ENCODE measurements around the gene GATD1. TPM values are rescaled to one million over a fixed set of nuclear protein-coding genes. Genes with fewer than 3 reads are reported as not detected.

The GATD1 gene, protein sequence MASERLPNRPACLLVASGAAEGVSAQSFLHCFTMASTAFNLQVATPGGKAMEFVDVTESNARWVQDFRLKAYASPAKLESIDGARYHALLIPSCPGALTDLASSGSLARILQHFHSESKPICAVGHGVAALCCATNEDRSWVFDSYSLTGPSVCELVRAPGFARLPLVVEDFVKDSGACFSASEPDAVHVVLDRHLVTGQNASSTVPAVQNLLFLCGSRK
- 10 to 100 TPM; 48.3 to 49.8 (median 49.7) TPM for total RNA-seq

- DNase-seq = peak; percentile 93
- H3K9me3 Mint-ChIP-seq = no peaks in the 10 kb centered on the region
- no peaks in the 10 kb centered on the region for H3K27me3 Mint-ChIP-seq (ENCODE audit: low read depth)
- H3K36me3 Mint-ChIP-seq (ENCODE audit: insufficient read depth) = peaks cover 2% of the 10 kb centered on the region
- H3K4me1 Mint-ChIP-seq (ENCODE audit: low read depth) = peaks cover 27% of the 10 kb centered on the region
- peak within 1 kb of the TSS; percentile 85 for H3K4me3 Mint-ChIP-seq
- ATAC-seq = peak; percentile 85 to 86
Observed at GRCh38 chr11:777288-778255, at the start of gene GATD1. Gene GATD1, minus strand, starts transcription at chr11:777487. Its CDS starts 25 bp downstream, at chr11:777462.

DNA sequence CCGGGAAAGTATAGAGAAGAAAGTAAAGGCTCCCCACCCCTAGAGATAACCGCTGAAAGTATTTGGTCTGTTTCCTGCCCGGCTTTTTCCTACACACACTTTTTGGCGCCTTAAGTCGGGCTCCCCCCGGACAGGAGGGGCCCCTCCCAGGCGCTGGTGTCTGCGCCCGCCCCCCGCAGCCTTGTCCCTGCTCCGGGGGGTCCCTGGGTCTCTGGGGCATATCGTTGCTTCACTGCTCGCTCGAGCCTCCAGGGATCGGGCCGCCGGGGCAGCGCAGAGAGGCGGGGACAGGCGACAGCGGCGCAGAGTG lies 49.5 kb upstream of the GATD1 start:
- peak overlapping the region; percentile 74 for H3K4me3 Mint-ChIP-seq
- ATAC-seq (peak in 1 of 2 donors; percentile 1), DNase-seq (no peak)
- peaks cover 9% of the 10 kb centered on the region for H3K36me3 Mint-ChIP-seq (ENCODE audit: insufficient read depth)
- no peaks in the 10 kb centered on the region for H3K9me3 Mint-ChIP-seq
- H3K27me3 Mint-ChIP-seq (ENCODE audit: low read depth) = peaks cover 44% of the 10 kb centered on the region
- peaks cover 27% of the 10 kb centered on the region for H3K4me1 Mint-ChIP-seq (ENCODE audit: low read depth)

- Mint-ChIP-seq H3K27me3 (ENCODE audit: low read depth) (peaks cover 38% of the 10 kb centered on the region), H3K4me1 (ENCODE audit: low read depth) (peaks cover 24% of the 10 kb centered on the region), H3K36me3 (ENCODE audit: insufficient read depth) (peaks cover 9% of the 10 kb centered on the region), H3K4me3 (peak overlapping the region; percentile 74), H3K9me3 (no peaks in the 10 kb centered on the region)
- DNase-seq (no peak), ATAC-seq (no peak)
Observed at GRCh38 chr11:826227-826621, 48.9 kb upstream of the GATD1 start.

GRCh38 chr11:825366-826226 lies 48.3 kb upstream of the GATD1 start:
- Mint-ChIP-seq H3K4me3 (no peak overlapping the region), H3K27me3 (ENCODE audit: low read depth) (peaks cover 35% of the 10 kb centered on the region), H3K9me3 (no peaks in the 10 kb centered on the region), H3K4me1 (ENCODE audit: low read depth) (peaks cover 26% of the 10 kb centered on the region), H3K36me3 (ENCODE audit: insufficient read depth) (peaks cover 9% of the 10 kb centered on the region)
- no peak for ATAC-seq
- no peak for DNase-seq

GRCh38 chr11:824942-825341 lies 47.7 kb upstream of the GATD1 start:
- DNase-seq = no peak
- no peak for ATAC-seq
- peaks cover 31% of the 10 kb centered on the region for H3K27me3 Mint-ChIP-seq (ENCODE audit: low read depth)
- H3K4me1 Mint-ChIP-seq (ENCODE audit: low read depth) = peaks cover 26% of the 10 kb centered on the region
- H3K4me3 Mint-ChIP-seq = no peak overlapping the region
- peaks cover 9% of the 10 kb centered on the region for H3K36me3 Mint-ChIP-seq (ENCODE audit: insufficient read depth)
- H3K9me3 Mint-ChIP-seq = no peaks in the 10 kb centered on the region

GRCh38 chr11:824292-824880 lies 47.1 kb upstream of the GATD1 start:
- Mint-ChIP-seq H3K27me3 (ENCODE audit: low read depth) (peaks cover 25% of the 10 kb centered on the region), H3K4me1 (ENCODE audit: low read depth) (peaks cover 22% of the 10 kb centered on the region), H3K36me3 (ENCODE audit: insufficient read depth) (peaks cover 9% of the 10 kb centered on the region), H3K4me3 (no peak overlapping the region), H3K9me3 (no peaks in the 10 kb centered on the region)
- ATAC-seq = no peak
- no peak for DNase-seq

- Mint-ChIP-seq H3K9me3 (no peaks in the 10 kb centered on the region), H3K36me3 (ENCODE audit: insufficient read depth) (peaks cover 9% of the 10 kb centered on the region), H3K27me3 (ENCODE audit: low read depth) (peaks cover 18% of the 10 kb centered on the region), H3K4me1 (ENCODE audit: low read depth) (peaks cover 15% of the 10 kb centered on the region), H3K4me3 (no peak overlapping the region)
- ATAC-seq = no peak
- no peak for DNase-seq
Observed at GRCh38 chr11:823441-824291, 46.4 kb upstream of the GATD1 start.

DNA sequence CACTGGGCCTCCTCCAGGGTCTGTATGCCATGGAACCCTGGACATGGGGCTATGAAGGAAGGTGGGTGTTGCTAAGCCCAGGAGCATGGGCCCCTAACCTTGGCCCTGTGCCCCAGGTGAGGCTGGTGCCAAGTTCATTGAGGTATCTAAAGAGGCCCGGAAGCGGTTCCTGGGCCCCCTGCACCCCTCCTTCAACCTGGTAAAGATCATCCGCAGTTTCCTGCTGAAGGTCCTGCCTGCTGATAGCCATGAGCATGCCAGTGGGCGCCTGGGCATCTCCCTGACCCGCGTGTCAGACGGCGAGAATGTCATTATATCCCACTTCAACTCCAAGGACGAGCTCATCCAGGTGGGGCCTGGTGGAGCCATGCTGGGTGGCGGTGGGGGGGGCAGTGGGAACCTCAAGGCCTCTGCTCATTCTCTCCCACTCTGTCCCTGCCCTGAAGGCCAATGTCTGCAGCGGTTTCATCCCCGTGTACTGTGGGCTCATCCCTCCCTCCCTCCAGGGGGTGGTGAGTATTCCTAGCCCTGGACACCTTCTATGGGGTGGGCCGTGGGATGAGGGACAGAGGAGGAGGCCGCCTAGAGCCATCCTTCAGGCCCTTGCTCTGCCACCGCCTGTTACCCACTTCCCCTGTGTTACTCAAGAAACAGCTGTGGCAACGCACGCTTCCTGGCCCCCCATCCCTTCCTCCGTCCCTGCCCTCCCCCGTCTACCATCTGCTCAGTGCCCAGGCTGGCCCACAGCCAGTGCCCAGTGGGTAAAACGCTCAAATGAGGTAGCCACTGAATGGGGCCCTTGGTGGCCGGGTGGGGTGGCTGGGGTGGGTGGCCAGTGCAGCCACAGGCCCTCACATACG lies 44.5 kb upstream of the GATD1 start:
- peaks cover 6% of the 10 kb centered on the region for H3K27me3 Mint-ChIP-seq (ENCODE audit: low read depth)
- no peak for ATAC-seq
- peaks cover 9% of the 10 kb centered on the region for H3K36me3 Mint-ChIP-seq (ENCODE audit: insufficient read depth)
- H3K4me1 Mint-ChIP-seq (ENCODE audit: low read depth) = peaks cover 13% of the 10 kb centered on the region
- no peaks in the 10 kb centered on the region for H3K9me3 Mint-ChIP-seq
- no peak for DNase-seq
- H3K4me3 Mint-ChIP-seq = peak overlapping the region; percentile 84

- peak overlapping the region; percentile 84 for H3K4me3 Mint-ChIP-seq
- DNase-seq (no peak), ATAC-seq (no peak)
- H3K4me1 Mint-ChIP-seq (ENCODE audit: low read depth) = peaks cover 9% of the 10 kb centered on the region
- H3K9me3 Mint-ChIP-seq = no peaks in the 10 kb centered on the region
- peaks cover 4% of the 10 kb centered on the region for H3K27me3 Mint-ChIP-seq (ENCODE audit: low read depth)
- peaks cover 9% of the 10 kb centered on the region for H3K36me3 Mint-ChIP-seq (ENCODE audit: insufficient read depth)
Observed at GRCh38 chr11:820655-821511, 43.6 kb upstream of the GATD1 start.

GRCh38 chr11:819943-820649 lies 42.8 kb upstream of the GATD1 start:
- peak; percentile 82 to 83 for ATAC-seq
- H3K4me1 Mint-ChIP-seq (ENCODE audit: low read depth) = peaks cover 9% of the 10 kb centered on the region
- H3K9me3 Mint-ChIP-seq = no peaks in the 10 kb centered on the region
- H3K36me3 Mint-ChIP-seq (ENCODE audit: insufficient read depth) = peaks cover 6% of the 10 kb centered on the region
- H3K27me3 Mint-ChIP-seq (ENCODE audit: low read depth) = peaks cover under 1% of the 10 kb centered on the region
- peak overlapping the region; percentile 84 for H3K4me3 Mint-ChIP-seq
- DNase-seq = peak; percentile 89

DNA sequence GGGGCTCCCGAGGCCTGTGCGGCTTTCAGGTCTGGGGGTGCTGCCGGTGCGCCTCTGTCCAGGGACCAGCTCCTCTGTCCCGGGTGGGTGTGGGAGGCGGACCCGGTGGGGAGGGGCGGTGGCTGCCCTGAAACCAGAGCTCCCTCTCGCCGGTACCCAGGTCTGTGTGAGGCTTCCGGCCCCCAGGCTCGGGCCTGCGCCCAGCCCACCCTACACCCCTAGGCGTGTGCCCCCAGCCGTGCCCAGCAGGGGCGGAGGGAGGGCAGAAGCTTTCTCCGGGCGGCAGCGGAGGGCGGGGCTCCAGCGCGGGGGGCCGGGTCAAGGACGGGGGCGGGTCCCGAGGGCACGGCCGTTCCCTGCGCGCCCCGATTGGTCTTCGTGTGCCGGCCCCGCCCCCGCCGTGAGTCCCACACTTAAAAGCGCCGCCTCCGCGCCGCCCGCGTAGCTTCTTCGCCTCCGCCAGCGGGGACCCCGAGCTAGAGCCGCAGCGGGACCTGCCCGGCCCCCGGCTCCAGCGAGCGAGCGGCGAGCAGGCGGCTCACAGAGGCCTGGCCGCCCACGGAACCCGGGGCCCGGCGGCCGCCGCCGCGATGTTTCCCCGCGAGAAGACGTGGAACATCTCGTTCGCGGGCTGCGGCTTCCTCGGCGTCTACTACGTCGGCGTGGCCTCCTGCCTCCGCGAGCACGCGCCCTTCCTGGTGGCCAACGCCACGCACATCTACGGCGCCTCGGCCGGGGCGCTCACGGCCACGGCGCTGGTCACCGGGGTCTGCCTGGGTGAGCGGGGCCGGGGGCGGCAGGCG lies 42.0 kb upstream of the GATD1 start:
- H3K4me1 Mint-ChIP-seq (ENCODE audit: low read depth) = peaks cover 9% of the 10 kb centered on the region
- DNase-seq = peak; percentile 92
- peak overlapping the region; percentile 84 for H3K4me3 Mint-ChIP-seq
- H3K36me3 Mint-ChIP-seq (ENCODE audit: insufficient read depth) = peaks cover 3% of the 10 kb centered on the region
- no peaks in the 10 kb centered on the region for H3K9me3 Mint-ChIP-seq
- peak; percentile 78 to 81 for ATAC-seq
- H3K27me3 Mint-ChIP-seq (ENCODE audit: low read depth) = no peaks in the 10 kb centered on the region

All from activated T-cell treated with anti-CD3 and anti-CD28 coated beads, Interleukin-2, amount 50 U/mL, for 4 hours (primary cell).